GM12878 (cell line): ENCODE data around the gene C2orf66. TPM values are rescaled to one million over a fixed set of nuclear protein-coding genes. Genes with fewer than 3 reads are reported as not detected.

Experiments used
- ATAC-seq: fragments of 200-7000 bp; cut with Tn5 transposase; 3 replicates; pipeline ENCODE4 v1.9.1; 2020; ENCODE audit warnings: mild to moderate bottlenecking, moderate library complexity
- BruUV-seq: library from RNA; stranded (reverse); fragments of 400-500 nt; replicated peaks from 2 replicates; lab custom pipeline; 2021; lab: Mats Ljungman, UMichigan
- CTCF ChIA-PET: fragments of 300-600 bp; sonication (Branson Sonifier 250); formaldehyde crosslinking; extraction: SDS; loops from one replicate; lab custom pipeline; 2021; ENCODE audit warnings: inconsistent platforms; lab: Yijun Ruan, JAX
- POLR2A ChIA-PET: fragments of 350-600 bp; formaldehyde crosslinking; extraction: SDS; loops from one replicate; lab custom pipeline; 2021; ENCODE audit warnings: inconsistent platforms; lab: Charles Lee
- RAD21 ChIA-PET: fragments of 300-600 bp; sonication (Branson Sonifier 250); formaldehyde crosslinking; loops from one replicate; lab custom pipeline; 2023; ENCODE audit warnings: antibody characterized with exemption; ENCODE audit not compliant: unreplicated experiment; lab: Charles Lee
- SMC1A ChIA-PET: fragments of 300-600 bp; sonication (Branson Sonifier 250); formaldehyde crosslinking; loops from one replicate; lab custom pipeline; 2023; ENCODE audit not compliant: unreplicated experiment, uncharacterized antibody; lab: Charles Lee
- DNase-seq: peaks from one replicate; pipeline ENCODE4 v3.0.0-alpha.2; 2011; ENCODE audit warnings: low read depth, low spot score
- FAIRE-seq: peaks from 3 replicates; lab custom pipeline; 2011; peaks lifted over from hg19 to GRCh38; lab: Jason Lieb, UNC
- H2AFZ ChIP-seq: 2 replicates; pipeline ENCODE4 v1.6.0; 2011; ENCODE audit warnings: low read depth, low read length, control low read depth; ENCODE audit not compliant: control insufficient read depth
- H3K27ac ChIP-seq: 2 replicates; pipeline ENCODE4 v1.5.1; 2011; ENCODE audit warnings: control low read depth; ENCODE audit not compliant: control insufficient read depth, insufficient read depth
- H3K27me3 ChIP-seq, 2 experiments: replicated peaks in 1 of 2; 2 replicates each; pipeline versions ENCODE4 v1.6.0 to v1.6.1; 2011; ENCODE audit warnings: low read length in 1 of 2; ENCODE audit not compliant: control insufficient read depth in 2 of 2, insufficient read depth in 2 of 2
- H3K36me3 ChIP-seq, 2 experiments: 2 replicates each; pipeline ENCODE4 v1.5.1; 2011; ENCODE audit warnings: low read length in 1 of 2; ENCODE audit not compliant: control insufficient read depth in 2 of 2, insufficient read depth in 2 of 2
- H3K4me1 ChIP-seq: 2 replicates; pipeline ENCODE4 v1.6.1; 2011; ENCODE audit warnings: mild to moderate bottlenecking, low read length, moderate library complexity, mixed read lengths; ENCODE audit not compliant: control insufficient read depth, insufficient read depth
- H3K4me2 ChIP-seq: 2 replicates; pipeline ENCODE4 v1.6.0; 2011; ENCODE audit warnings: control low read depth; ENCODE audit not compliant: control insufficient read depth, insufficient read depth
- H3K4me3 ChIP-seq: fragments of 200-600 bp; sonication (generic); 2 replicates; pipeline ENCODE4 v1.5.1; 2016
- H3K79me2 ChIP-seq: 2 replicates; pipeline ENCODE4 v1.6.0; 2011; ENCODE audit warnings: low read length; ENCODE audit not compliant: control insufficient read depth, insufficient read depth
- H3K9ac ChIP-seq: 2 replicates; pipeline ENCODE4 v1.8.0; 2011; ENCODE audit warnings: low read length, control low read depth, mixed read lengths; ENCODE audit not compliant: control insufficient read depth, insufficient read depth
- H3K9me3 ChIP-seq: replicated peaks from 3 replicates; pipeline ENCODE4 v1.5.1; 2011; ENCODE audit warnings: mild to moderate bottlenecking, low read length; ENCODE audit not compliant: control insufficient read depth, insufficient read depth
- H4K20me1 ChIP-seq: 2 replicates; pipeline ENCODE4 v1.6.0; 2011; ENCODE audit not compliant: control insufficient read depth, insufficient read depth
- BHLHE40 ChIP-seq, 2 experiments: fragments of 450-650 bp in 1 of 2; IDR thresholded peaks; 2 replicates each; pipeline ENCODE4 v1.6.1; 2011 to 2017; ENCODE audit warnings: low read depth in 2 of 2, borderline replicate concordance in 1 of 2, improper control_type of control experiment in 1 of 2, low read length in 1 of 2, mild to moderate bottlenecking in 1 of 2
- CBX3 ChIP-seq: fragments of 200-600 bp; sonication (generic); IDR thresholded peaks from 2 replicates; pipeline ENCODE4 v1.6.1; 2016; ENCODE audit warnings: low read depth, borderline replicate concordance
- CHD2 ChIP-seq: IDR thresholded peaks from 2 replicates; pipeline ENCODE4 v1.6.1; 2011; ENCODE audit warnings: low read depth, low read length, improper control_type of control experiment, borderline replicate concordance
- HDAC2 ChIP-seq: fragments of 200-600 bp; sonication (generic); IDR thresholded peaks from 2 replicates; pipeline ENCODE4 v1.6.1; 2017
- NBN ChIP-seq: fragments of 450-650 bp; IDR thresholded peaks from 2 replicates; pipeline ENCODE4 v1.6.1; 2016
- NFYB ChIP-seq: IDR thresholded peaks from 2 replicates; pipeline ENCODE4 v1.6.1; 2011; ENCODE audit warnings: low read depth, mild to moderate bottlenecking, low read length, improper control_type of control experiment, moderate library complexity; ENCODE audit not compliant: insufficient read depth
- PAX5 ChIP-seq: IDR thresholded peaks from 2 replicates; pipeline ENCODE4 v1.6.1; 2011; ENCODE audit warnings: low read depth, low read length, borderline replicate concordance
- PML ChIP-seq: IDR thresholded peaks from 2 replicates; pipeline ENCODE4 v1.6.1; 2012; ENCODE audit warnings: low read length, inconsistent platforms
- RELA ChIP-seq: fragments of 450-650 bp; IDR thresholded peaks from 2 replicates; pipeline ENCODE4 v1.8.0; 2014; ENCODE audit warnings: borderline replicate concordance; ENCODE audit not compliant: partially characterized antibody
- RFX5 ChIP-seq: IDR thresholded peaks from 2 replicates; pipeline ENCODE4 v1.6.1; 2011; ENCODE audit warnings: low read depth, low read length, improper control_type of control experiment
- SMAD1 ChIP-seq: fragments of 450-650 bp; IDR thresholded peaks from 2 replicates; pipeline ENCODE4 v1.6.1; 2018; ENCODE audit warnings: mild to moderate bottlenecking, low read depth; ENCODE audit not compliant: partially characterized antibody
- TAF1 ChIP-seq: IDR thresholded peaks from 2 replicates; pipeline ENCODE4 v1.6.1; 2011; ENCODE audit warnings: mild to moderate bottlenecking, low read depth, low read length, borderline replicate concordance
- TBL1XR1 ChIP-seq: IDR thresholded peaks from 2 replicates; pipeline ENCODE4 v1.6.1; 2012; ENCODE audit warnings: low read depth, low read length, improper control_type of control experiment
- YY1 ChIP-seq: IDR thresholded peaks from 2 replicates; pipeline ENCODE4 v1.6.1; 2011; ENCODE audit warnings: low read depth, mild to moderate bottlenecking, low read length
- ZBED1 ChIP-seq: IDR thresholded peaks from 2 replicates; pipeline ENCODE4 v1.6.1; 2016; ENCODE audit warnings: borderline replicate concordance
- ZNF622 ChIP-seq: fragments of 450-650 bp; IDR thresholded peaks from 2 replicates; pipeline ENCODE4 v1.6.1; 2017; ENCODE audit warnings: mild to moderate bottlenecking, inconsistent platforms
- WGBS: methylation state at CpG from one replicate; pipeline ENCODE4 v1.1.6; 2016; ENCODE audit warnings: low lambda C conversion rate; ENCODE audit not compliant: insufficient replicate concordance, insufficient coverage; ENCODE audit errors: missing lambda C conversion rate; 5-methylcytosine and 5-hydroxymethylcytosine counted together
- in situ Hi-C: fragments of 300-500 bp; cut with MboI; formaldehyde crosslinking; loops from 9 replicates; pipeline ENCODE4 v1.14.3; 2018; ENCODE audit warnings: mixed read lengths
- intact Hi-C: fragments of 100-400 bp; cut with micrococcal nuclease; formaldehyde crosslinking; loops from one replicate; pipeline ENCODE4 v1.14.2; 2022; ENCODE audit not compliant: unreplicated experiment
- polyA plus RNA-seq, 11 experiments: library from polyadenylated mRNA; depleted of rRNA in 4 of 11; unstranded in 6 of 11; stranded (reverse) in 5 of 11; fragments of >200 nt; fragmentation: Nextera tagmentation in 4 of 11; fragmentation: Illumina TruSeq in 1 of 11; extraction: Ambion mirVana in 4 of 11; extraction: Trizol in 1 of 11; gene quantifications; 1 replicate in 1 of 11; 2 replicates in 10 of 11; pipeline versions ENCODE4 v1.2.1 to v1.2.3, GENCODE V29; 2011 to 2016; ENCODE audit warnings: inconsistent platforms in 2 of 11, missing spikeins in 2 of 11, low read depth in 1 of 11
- total RNA-seq, 4 experiments: library from RNA; depleted of rRNA in 3 of 4; stranded (reverse); fragments of >200 nt in 3 of 4; fragmentation: Illumina TruSeq in 1 of 4; extraction: Trizol in 1 of 4; gene quantifications; 2 replicates each; pipeline versions ENCODE4 v1.2.1 to v1.2.3, GENCODE V29; 2013 to 2021
- TF ChIP-seq, protein P1 (sequence below): fragments of 450-650 bp; IDR thresholded peaks from 2 replicates; pipeline ENCODE4 v1.6.1; 2016; ENCODE audit warnings: mild to moderate bottlenecking
- TF ChIP-seq, protein P2 (sequence below): IDR thresholded peaks from 2 replicates; pipeline ENCODE4 v1.6.1; 2011; ENCODE audit warnings: borderline replicate concordance, low read depth, mild to moderate bottlenecking, moderate library complexity, mixed read lengths, low read length; ENCODE audit not compliant: insufficient read depth; ENCODE audit errors: extremely low read length
- TF ChIP-seq, protein P3 (sequence below): fragments of 450-650 bp; IDR thresholded peaks from 2 replicates; pipeline ENCODE4 v1.6.1; 2017; ENCODE audit warnings: mild to moderate bottlenecking, low read depth, inconsistent platforms; ENCODE audit not compliant: poor library complexity, severe bottlenecking
- TF ChIP-seq, protein P4 (sequence below): IDR thresholded peaks from 2 replicates; pipeline ENCODE4 v1.6.1; 2011; ENCODE audit warnings: mild to moderate bottlenecking, low read depth, low read length, moderate library complexity; ENCODE audit not compliant: insufficient replicate concordance

Gene C2orf66
- total and polyA plus RNA-seq, 10 of the 15 experiments (the other 5 are each of a cell fraction or from before 2014, with no cell fraction given) = 0.04 to 0.10 (median 0.07) TPM; not detected in 7

DNA sequence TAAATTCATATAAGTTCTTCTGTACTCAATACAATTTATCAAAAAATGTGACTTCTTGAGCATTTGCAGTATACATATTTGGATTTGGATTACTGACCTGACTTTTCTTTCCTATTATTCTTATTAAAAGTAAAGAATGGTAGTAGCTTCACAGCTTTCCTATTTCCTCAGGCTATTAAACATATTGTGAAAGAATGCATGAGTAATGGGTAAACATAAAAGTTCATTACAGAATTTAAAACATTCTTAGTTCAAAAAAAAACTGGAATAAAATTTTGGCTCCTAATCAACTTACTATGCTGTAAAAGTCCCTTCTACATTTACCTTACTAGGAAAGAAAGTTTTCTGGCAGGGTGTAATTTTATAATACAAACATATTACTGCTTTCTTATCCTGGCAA is 27.3 kb upstream of the C2orf66 start (continued):
- TF ChIP-seq, protein P1, sequence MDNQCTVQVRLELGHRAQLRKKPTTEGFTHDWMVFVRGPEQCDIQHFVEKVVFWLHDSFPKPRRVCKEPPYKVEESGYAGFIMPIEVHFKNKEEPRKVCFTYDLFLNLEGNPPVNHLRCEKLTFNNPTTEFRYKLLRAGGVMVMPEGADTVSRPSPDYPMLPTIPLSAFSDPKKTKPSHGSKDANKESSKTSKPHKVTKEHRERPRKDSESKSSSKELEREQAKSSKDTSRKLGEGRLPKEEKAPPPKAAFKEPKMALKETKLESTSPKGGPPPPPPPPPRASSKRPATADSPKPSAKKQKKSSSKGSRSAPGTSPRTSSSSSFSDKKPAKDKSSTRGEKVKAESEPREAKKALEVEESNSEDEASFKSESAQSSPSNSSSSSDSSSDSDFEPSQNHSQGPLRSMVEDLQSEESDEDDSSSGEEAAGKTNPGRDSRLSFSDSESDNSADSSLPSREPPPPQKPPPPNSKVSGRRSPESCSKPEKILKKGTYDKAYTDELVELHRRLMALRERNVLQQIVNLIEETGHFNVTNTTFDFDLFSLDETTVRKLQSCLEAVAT = no peak
- TF ChIP-seq BHLHE40 (IDR thresholded peaks at IDR 0.05; ENCODE audit: borderline replicate concordance in 1 of 2, low read depth in 2 of 2, low read length in 1 of 2) (no peak), ZBED1 (no peak), NBN (no peak)
- TF ChIP-seq, protein P2, sequence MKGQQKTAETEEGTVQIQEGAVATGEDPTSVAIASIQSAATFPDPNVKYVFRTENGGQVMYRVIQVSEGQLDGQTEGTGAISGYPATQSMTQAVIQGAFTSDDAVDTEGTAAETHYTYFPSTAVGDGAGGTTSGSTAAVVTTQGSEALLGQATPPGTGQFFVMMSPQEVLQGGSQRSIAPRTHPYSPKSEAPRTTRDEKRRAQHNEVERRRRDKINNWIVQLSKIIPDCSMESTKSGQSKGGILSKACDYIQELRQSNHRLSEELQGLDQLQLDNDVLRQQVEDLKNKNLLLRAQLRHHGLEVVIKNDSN = no peak
- TF ChIP-seq, all 136 proteins: peak for 0

DNA sequence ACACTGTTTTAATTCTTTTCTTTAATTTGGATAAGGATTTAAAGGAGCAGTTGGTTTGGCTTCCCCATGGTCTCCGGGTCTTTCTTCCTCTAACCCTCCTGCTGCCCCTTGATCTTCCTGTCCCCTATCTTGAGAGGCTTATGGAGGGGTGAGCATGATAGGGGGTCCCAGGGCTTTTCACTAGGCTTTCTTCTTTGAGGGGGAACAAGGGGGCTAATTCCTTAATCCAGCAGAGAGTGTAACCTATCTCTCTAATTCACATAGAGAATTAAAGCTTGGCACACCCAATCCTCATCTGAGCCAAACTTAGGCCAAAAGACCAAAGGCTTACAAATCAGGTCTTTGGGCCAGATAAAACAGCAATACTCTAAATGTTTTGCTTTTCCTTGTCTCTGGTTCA is 21.5 kb upstream of the C2orf66 start:
- H3K27ac ChIP-seq = no peak overlapping the region
- no peak overlapping the region for H2AFZ ChIP-seq
- H3K36me3 ChIP-seq = no peaks in the 10 kb centered on the region
- RAD21 ChIA-PET = interaction anchor here (0.6 kb wide), 1 partner anchor 545 kb away, joined by 3 read pairs; no protein-coding TSS in a partner anchor
- in situ Hi-C loops (no loop called here), intact Hi-C loops (no loop called here)
- CTCF ChIA-PET = no interaction called here
- no peak overlapping the region for H3K4me3 ChIP-seq
- no peaks in the 10 kb centered on the region for H4K20me1 ChIP-seq
- SMC1A ChIA-PET = no interaction called here
- DNase-seq (no peak), ATAC-seq (no peak), FAIRE-seq (no peak)
- no peaks in the 10 kb centered on the region for H3K9me3 ChIP-seq
- POLR2A ChIA-PET = no interaction called here
- H3K4me2 ChIP-seq = no peak overlapping the region
- no peaks in the 10 kb centered on the region for H3K27me3 ChIP-seq
- no TSS peak for BruUV-seq
- H3K9ac ChIP-seq = no peak overlapping the region
- H3K4me1 ChIP-seq = no peaks in the 10 kb centered on the region
- whole genome bisulfite sequencing = 92% methylated on average over 1 of the region's 1 CpG
- H3K79me2 ChIP-seq = no peaks in the 10 kb centered on the region
- TF ChIP-seq NFYB = no peak
- no peak for TF ChIP-seq TBL1XR1
- TF ChIP-seq YY1 = no peak
- TF ChIP-seq HDAC2 = no peak
- TF ChIP-seq RELA = no peak
- TF ChIP-seq TAF1 = no peak
- TF ChIP-seq CHD2 = no peak
- TF ChIP-seq PML = no peak
- no peak for TF ChIP-seq SMAD1
- no peak for TF ChIP-seq PAX5
- TF ChIP-seq CBX3 = no peak
- TF ChIP-seq ZNF622 = no peak
- TF ChIP-seq RFX5 = no peak
- TF ChIP-seq, protein P3, sequence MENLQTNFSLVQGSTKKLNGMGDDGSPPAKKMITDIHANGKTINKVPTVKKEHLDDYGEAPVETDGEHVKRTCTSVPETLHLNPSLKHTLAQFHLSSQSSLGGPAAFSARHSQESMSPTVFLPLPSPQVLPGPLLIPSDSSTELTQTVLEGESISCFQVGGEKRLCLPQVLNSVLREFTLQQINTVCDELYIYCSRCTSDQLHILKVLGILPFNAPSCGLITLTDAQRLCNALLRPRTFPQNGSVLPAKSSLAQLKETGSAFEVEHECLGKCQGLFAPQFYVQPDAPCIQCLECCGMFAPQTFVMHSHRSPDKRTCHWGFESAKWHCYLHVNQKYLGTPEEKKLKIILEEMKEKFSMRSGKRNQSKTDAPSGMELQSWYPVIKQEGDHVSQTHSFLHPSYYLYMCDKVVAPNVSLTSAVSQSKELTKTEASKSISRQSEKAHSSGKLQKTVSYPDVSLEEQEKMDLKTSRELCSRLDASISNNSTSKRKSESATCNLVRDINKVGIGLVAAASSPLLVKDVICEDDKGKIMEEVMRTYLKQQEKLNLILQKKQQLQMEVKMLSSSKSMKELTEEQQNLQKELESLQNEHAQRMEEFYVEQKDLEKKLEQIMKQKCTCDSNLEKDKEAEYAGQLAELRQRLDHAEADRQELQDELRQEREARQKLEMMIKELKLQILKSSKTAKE = no peak
- TF ChIP-seq, protein P4, sequence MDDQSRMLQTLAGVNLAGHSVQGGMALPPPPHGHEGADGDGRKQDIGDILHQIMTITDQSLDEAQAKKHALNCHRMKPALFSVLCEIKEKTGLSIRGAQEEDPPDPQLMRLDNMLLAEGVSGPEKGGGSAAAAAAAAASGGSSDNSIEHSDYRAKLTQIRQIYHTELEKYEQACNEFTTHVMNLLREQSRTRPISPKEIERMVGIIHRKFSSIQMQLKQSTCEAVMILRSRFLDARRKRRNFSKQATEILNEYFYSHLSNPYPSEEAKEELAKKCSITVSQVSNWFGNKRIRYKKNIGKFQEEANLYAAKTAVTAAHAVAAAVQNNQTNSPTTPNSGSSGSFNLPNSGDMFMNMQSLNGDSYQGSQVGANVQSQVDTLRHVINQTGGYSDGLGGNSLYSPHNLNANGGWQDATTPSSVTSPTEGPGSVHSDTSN = no peak
